GM15510 (cell line): Measurements from ENCODE around the gene BOD1.

Experiments
- POLR2A ChIP-seq: IDR thresholded peaks from 3 replicates; pipeline ENCODE4 v1.6.1; 2011; ENCODE audit warnings: borderline replicate concordance; ENCODE audit not compliant: insufficient read length; ENCODE audit errors: extremely low read depth

Gene BOD1

DNA sequence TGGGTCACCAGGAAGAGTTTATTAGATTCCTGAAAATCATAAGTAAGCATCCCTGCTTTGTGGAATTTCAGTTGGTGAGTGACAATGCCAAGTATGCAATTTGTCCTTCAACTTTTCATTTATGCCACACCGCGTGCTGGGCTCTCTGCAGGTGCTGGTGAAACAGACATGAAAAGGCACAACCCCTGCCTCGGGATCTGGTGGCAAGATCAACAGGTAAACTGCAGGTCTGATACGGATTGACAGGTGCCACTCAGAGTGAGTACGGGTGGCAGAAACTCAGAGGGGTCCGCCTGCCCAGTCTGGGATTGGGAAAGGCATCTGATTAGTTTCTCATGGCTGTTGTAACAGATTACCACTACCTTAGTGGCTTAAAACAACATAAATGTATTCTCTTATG is 40.5 kb downstream of the BOD1 start:
- TF ChIP-seq POLR2A, result no peak

- TF ChIP-seq POLR2A, result no peak
Measured at GRCh38 chr5:173574983-173575382, 41.5 kb downstream of the BOD1 start.

DNA sequence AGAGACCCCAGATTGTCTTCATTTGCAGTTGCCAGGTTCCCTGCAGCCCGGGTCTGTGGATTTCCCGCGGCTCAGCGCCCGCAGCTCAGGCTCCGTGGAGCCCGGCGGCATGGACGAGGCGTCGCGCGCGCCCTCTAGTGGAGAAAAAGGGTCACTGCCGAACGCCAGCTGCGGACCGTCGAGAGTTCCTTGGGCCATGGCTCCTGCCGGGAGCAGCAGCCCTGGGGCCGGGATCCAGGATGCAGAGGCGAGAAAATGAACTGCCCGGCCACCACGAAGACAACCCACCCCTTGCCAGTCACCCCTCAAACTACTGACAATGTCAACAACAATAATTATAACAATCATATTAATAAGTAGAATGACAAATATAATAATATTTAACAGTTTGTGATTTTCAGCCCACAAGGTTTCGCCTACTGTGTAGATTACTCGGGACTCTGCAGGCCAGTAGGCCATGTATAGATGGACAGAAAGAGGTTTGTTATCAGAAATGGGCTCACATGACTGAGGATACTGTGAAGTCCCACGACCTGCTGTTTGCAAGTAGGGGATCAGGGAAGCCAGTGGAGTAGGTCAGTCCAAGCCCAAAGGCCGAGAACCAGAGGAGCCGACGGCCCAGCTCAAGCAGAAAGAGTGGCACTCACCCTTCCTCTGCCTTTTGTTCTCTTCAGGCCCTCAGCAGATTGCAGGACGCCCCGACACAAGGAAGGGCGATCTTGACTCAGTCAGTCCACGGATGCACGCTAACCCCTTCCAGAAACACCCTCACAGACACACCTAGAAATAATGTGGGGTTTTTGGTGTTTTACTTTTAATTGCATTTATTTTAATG is 43.1 kb downstream of the BOD1 start:
- no peak for TF ChIP-seq POLR2A

GRCh38 chr5:173572431-173573125 is 43.9 kb downstream of the BOD1 start:
- no peak for TF ChIP-seq POLR2A

DNA sequence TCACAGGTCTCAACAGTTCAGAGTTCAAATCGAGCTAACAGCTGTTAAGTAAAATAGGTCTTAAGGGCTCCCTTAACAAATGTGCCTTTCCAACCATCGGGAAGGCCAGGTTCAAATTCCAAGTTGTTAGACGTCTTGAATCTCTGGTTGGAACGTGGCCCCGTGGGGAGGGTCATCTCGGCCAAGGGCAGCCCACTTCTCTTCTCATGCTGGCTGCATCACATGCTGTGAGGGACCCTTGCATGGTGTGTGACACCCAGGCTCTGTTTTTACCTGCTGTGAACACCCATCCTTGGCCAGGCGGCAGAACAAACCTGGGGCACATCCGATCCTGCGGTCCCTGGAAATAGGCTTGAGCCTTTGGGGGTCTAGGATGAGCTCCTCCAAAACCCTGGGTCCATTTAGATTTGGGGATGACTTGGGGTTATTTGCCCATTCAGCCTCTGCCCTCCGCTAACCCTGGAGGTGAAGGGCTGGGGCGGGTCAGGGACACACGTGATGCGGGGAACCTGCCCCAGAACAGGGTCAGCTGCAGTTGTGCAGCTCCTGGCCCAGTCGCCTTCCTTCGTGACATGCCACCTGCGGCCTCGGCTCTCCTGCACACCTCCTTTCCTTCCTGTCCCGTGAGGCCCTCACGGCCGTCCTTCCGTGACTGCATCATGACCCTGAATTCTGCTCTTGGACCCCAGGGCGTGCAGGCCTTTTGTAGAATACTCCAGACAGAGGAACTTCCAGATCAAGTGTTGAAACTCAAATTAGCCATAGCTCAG is 45.9 kb downstream of the BOD1 start:
- TF ChIP-seq POLR2A, result no peak

DNA sequence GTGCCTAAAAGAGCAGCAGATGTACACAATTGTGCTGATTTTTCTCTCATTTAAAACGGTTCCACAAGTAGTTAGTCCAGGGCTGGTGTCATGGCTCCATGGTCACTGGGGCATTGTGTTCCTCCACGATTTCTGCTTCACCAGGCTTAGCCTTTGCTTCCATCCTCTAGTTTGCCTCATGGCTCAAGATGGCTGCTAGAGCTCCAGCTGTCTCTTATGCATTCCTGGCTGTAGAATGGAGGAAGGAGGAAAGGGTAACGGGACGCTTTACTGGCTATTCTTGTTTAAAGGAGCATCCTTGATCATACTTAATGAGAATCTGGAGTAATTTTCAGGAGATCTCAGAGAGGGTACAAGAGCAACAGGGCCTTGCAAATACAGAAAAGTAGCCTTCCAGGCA is 47.7 kb downstream of the BOD1 start:
- TF ChIP-seq POLR2A, result no peak

- no peak for TF ChIP-seq POLR2A
Measured at GRCh38 chr5:173568128-173568527, 48.3 kb downstream of the BOD1 start.

GRCh38 chr5:173567548-173567947 is 48.9 kb downstream of the BOD1 start:
- no peak for TF ChIP-seq POLR2A

GRCh38 chr5:173565491-173566072 is 50.9 kb downstream of the BOD1 start:
- no peak for TF ChIP-seq POLR2A

DNA sequence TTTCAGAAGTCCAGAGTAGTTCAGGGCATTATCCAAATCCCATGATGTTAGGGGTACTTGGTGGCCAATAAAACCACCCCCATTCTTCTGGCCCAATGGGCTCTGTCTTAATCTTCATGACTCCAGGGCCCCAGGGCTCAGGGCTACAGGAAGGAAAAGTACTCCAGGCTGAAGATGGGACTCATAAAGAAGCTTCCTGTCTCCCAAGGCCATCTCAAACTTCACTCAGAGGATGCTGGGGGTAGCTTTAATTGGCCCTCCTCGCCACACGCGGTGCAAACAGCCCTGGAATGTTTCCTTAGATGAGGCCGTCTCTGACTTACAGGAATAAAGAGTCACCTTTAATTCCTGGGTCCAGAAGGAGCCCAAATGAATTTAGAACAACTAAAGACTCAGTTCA is 52.3 kb downstream of the BOD1 start:
- TF ChIP-seq POLR2A, result no peak

- no peak for TF ChIP-seq POLR2A
Measured at GRCh38 chr5:173563246-173563645, 53.2 kb downstream of the BOD1 start.

- TF ChIP-seq POLR2A, result no peak
Measured at GRCh38 chr5:173562451-173562850, 54.0 kb downstream of the BOD1 start.
